Glutamatergic neuron (in vitro differentiated cells): ENCODE results near the gene GTF2F2. TPM values are rescaled to one million over a fixed set of nuclear protein-coding genes. Genes with fewer than 3 reads are reported as not detected.

Source experiments
- DNase-seq: peaks from one replicate; pipeline ENCODE4 v3.0.0; 2022
- H3K27ac Mint-ChIP-seq: one replicate; pipeline ENCODE4 v1.8.0; 2020; ENCODE audit warnings: mild to moderate bottlenecking, mixed read lengths, inconsistent platforms; ENCODE audit not compliant: unreplicated experiment
- H3K27me3 Mint-ChIP-seq: one replicate; pipeline ENCODE4 v1.8.0; 2020; ENCODE audit warnings: mild to moderate bottlenecking, moderate library complexity, mixed read lengths, inconsistent platforms; ENCODE audit not compliant: unreplicated experiment
- H3K36me3 Mint-ChIP-seq: one replicate; pipeline ENCODE4 v1.8.0; 2020; ENCODE audit warnings: mild to moderate bottlenecking, mixed read lengths, inconsistent platforms; ENCODE audit not compliant: unreplicated experiment
- H3K4me1 Mint-ChIP-seq: one replicate; pipeline ENCODE4 v1.8.0; 2020; ENCODE audit warnings: mild to moderate bottlenecking, low read depth, mixed read lengths, inconsistent platforms; ENCODE audit not compliant: unreplicated experiment
- H3K4me3 Mint-ChIP-seq: one replicate; pipeline ENCODE4 v1.8.0; 2020; ENCODE audit warnings: mild to moderate bottlenecking, mixed read lengths, inconsistent platforms; ENCODE audit not compliant: unreplicated experiment
- H3K9me3 Mint-ChIP-seq: one replicate; pipeline ENCODE4 v1.8.0; 2020; ENCODE audit warnings: mild to moderate bottlenecking, moderate library complexity, mixed read lengths, inconsistent platforms; ENCODE audit not compliant: unreplicated experiment
- total RNA-seq: library from RNA; stranded (reverse); fragmentation: NEBNext Ultra II Directional; extraction: Animal tissue kit (Norgen Biotek cat#: 25700); gene quantifications from one replicate; pipeline ENCODE4 v1.2.1, GENCODE V29; 2021; ENCODE audit not compliant: unreplicated experiment
- TF ChIP-seq, protein P1 (sequence below): fragments of 200-600 bp; sonication (generic); IDR thresholded peaks from one replicate; pipeline ENCODE4 v1.5.0; 2021; ENCODE audit not compliant: partially characterized antibody, unreplicated experiment

Gene GTF2F2
- total RNA-seq, 1 donor from 2014 or later: 25.9 TPM

- H3K4me3 Mint-ChIP-seq: no peak overlapping the region
- H3K36me3 Mint-ChIP-seq: no peaks in the 10 kb centered on the region
- H3K4me1 Mint-ChIP-seq: peaks cover 20% of the 10 kb centered on the region
- peaks cover 5% of the 10 kb centered on the region for H3K9me3 Mint-ChIP-seq
- no peak overlapping the region for H3K27ac Mint-ChIP-seq
- TF ChIP-seq, protein P1, sequence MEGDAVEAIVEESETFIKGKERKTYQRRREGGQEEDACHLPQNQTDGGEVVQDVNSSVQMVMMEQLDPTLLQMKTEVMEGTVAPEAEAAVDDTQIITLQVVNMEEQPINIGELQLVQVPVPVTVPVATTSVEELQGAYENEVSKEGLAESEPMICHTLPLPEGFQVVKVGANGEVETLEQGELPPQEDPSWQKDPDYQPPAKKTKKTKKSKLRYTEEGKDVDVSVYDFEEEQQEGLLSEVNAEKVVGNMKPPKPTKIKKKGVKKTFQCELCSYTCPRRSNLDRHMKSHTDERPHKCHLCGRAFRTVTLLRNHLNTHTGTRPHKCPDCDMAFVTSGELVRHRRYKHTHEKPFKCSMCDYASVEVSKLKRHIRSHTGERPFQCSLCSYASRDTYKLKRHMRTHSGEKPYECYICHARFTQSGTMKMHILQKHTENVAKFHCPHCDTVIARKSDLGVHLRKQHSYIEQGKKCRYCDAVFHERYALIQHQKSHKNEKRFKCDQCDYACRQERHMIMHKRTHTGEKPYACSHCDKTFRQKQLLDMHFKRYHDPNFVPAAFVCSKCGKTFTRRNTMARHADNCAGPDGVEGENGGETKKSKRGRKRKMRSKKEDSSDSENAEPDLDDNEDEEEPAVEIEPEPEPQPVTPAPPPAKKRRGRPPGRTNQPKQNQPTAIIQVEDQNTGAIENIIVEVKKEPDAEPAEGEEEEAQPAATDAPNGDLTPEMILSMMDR: no peak
- DNase-seq: no peak
- H3K27me3 Mint-ChIP-seq: peaks cover 3% of the 10 kb centered on the region
Measured at GRCh38 chr13:45222919-45223318, 102.6 kb downstream of the GTF2F2 start.

- Mint-ChIP-seq H3K36me3 (peaks cover 3% of the 10 kb centered on the region), H3K4me1 (peaks cover 13% of the 10 kb centered on the region), H3K27ac (no peak overlapping the region), H3K27me3 (peaks cover 3% of the 10 kb centered on the region), H3K9me3 (peaks cover 9% of the 10 kb centered on the region), H3K4me3 (no peak overlapping the region)
- DNase-seq: no peak
- TF ChIP-seq, protein P1: no peak
Measured at GRCh38 chr13:45224176-45224575, 103.9 kb downstream of the GTF2F2 start.

DNA sequence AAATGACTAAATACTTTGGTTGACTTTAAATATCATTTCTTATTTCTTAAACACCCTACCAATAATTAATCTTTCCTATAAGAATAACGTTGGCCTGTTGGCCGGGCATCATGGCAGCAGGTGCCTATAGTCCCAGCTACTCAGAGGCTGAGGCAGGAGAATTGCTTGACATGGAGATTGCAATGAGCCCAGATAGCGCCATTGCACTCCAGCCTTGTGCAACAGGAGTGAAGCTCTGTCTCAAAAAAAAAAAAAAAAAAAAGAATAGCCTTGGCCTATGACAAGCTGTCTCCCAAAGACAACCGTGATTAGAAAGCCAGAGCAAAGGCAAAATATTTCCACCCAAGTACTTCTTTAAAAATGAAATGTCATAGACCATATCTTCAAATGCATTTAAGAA is 105.1 kb downstream of the GTF2F2 start:
- Mint-ChIP-seq H3K27ac (no peak overlapping the region), H3K4me1 (peaks cover 5% of the 10 kb centered on the region), H3K4me3 (no peak overlapping the region), H3K9me3 (peaks cover 9% of the 10 kb centered on the region), H3K36me3 (peaks cover 3% of the 10 kb centered on the region), H3K27me3 (peaks cover 3% of the 10 kb centered on the region)
- TF ChIP-seq, protein P1: no peak
- no peak for DNase-seq

GRCh38 chr13:45226024-45226423 is 105.7 kb downstream of the GTF2F2 start:
- Mint-ChIP-seq H3K27me3 (peaks cover 2% of the 10 kb centered on the region), H3K36me3 (peaks cover 3% of the 10 kb centered on the region), H3K9me3 (peaks cover 9% of the 10 kb centered on the region), H3K4me1 (peaks cover 4% of the 10 kb centered on the region), H3K4me3 (no peak overlapping the region), H3K27ac (no peak overlapping the region)
- DNase-seq: no peak
- TF ChIP-seq, protein P1: no peak

DNA sequence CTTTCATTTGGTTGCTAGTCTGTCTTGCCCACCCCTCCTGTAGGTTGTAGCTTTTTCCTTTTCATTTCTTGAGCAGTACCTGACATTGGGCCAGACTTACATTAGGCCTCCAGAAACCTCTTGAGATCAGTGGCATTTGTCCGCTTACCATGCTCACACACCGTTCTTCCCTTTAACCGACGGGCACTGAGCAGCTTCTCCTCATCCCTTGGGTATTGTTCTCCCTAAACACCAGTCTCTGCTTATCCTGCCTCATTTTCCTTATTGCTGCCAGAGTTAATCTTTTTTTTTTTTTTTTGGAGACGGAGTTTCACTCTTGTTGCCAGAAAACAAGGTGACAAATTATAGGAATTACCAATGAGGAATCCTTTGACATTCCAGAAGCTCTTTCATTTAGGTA is 107.7 kb downstream of the GTF2F2 start:
- Mint-ChIP-seq H3K4me1 (peaks cover 10% of the 10 kb centered on the region), H3K36me3 (peaks cover 3% of the 10 kb centered on the region), H3K4me3 (no peak overlapping the region), H3K9me3 (peaks cover 6% of the 10 kb centered on the region), H3K27me3 (no peaks in the 10 kb centered on the region), H3K27ac (no peak overlapping the region)
- TF ChIP-seq, protein P1: no peak
- DNase-seq: no peak
